Measurements from ENCODE around the gene LIG4. TPM values are rescaled to one million over a fixed set of nuclear protein-coding genes. Genes with fewer than 3 reads are reported as not detected.

The LIG4 gene
- total RNA-seq, 2 experiments from 2014 or later, result 11.0 to 15.1 TPM

DNA sequence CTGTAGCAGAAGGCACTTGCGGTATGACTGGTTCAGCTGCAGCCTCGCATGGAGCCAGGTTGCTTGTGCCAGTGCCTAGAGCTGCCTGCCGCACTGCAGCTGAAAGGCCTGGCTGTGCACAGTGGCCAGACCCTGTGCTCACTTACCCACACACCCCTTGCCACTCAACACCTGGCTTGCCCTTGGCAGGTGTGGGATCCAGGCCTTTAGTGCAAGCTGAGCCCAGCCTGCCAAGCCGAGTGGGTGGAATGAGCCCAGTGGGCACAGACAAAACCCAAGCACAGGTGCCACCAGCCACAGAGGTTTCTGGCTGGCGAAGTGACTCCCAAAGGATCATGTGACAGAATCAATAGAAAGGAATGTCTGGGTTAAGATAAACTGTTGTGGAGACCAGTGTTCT is 19.5 kb downstream of the LIG4 start:
- Histone ChIP-seq H3K4me2 (ENCODE audit: low read length) (no peak overlapping the region), H3K27ac (ENCODE audit: low read depth, low read length, poor library complexity, severe bottlenecking) (no peak overlapping the region), H3K36me3 (ENCODE audit: insufficient read depth, low read length) (no peaks in the 10 kb centered on the region), H3K79me2 (ENCODE audit: insufficient read depth, low read depth, low read length) (no peaks in the 10 kb centered on the region), H3K9me3 (ENCODE audit: low read length) (no peaks in the 10 kb centered on the region), H3K4me3 (ENCODE audit: low read depth, low read length, poor library complexity, severe bottlenecking) (no peak overlapping the region), H4K20me1 (ENCODE audit: insufficient read depth, low read length) (no peaks in the 10 kb centered on the region), H2AFZ (ENCODE audit: low read length) (no peak overlapping the region), H3K4me1 (ENCODE audit: insufficient read depth, low read length, poor library complexity, severe bottlenecking) (no peaks in the 10 kb centered on the region), H3K9me2 (ENCODE audit: insufficient read depth, low read length) (no peaks in the 10 kb centered on the region)
- intact Hi-C loops (cut with micrococcal nuclease; ENCODE audit: unreplicated experiment), result no loop called here
- POLR2A ChIA-PET, result no interaction called here
- CTCF ChIA-PET (ENCODE audit: unreplicated experiment), result interaction anchor here (0.6 kb wide), 1 partner anchor 19 kb away, joined by 3 read pairs; the partner anchor contains the start of gene LIG4
- TF ChIP-seq EZH2phosphoT487 (IDR thresholded peaks at IDR 0.05; ENCODE audit: borderline replicate concordance, low read depth, low read length), result no peak
- TF ChIP-seq, protein P1, sequence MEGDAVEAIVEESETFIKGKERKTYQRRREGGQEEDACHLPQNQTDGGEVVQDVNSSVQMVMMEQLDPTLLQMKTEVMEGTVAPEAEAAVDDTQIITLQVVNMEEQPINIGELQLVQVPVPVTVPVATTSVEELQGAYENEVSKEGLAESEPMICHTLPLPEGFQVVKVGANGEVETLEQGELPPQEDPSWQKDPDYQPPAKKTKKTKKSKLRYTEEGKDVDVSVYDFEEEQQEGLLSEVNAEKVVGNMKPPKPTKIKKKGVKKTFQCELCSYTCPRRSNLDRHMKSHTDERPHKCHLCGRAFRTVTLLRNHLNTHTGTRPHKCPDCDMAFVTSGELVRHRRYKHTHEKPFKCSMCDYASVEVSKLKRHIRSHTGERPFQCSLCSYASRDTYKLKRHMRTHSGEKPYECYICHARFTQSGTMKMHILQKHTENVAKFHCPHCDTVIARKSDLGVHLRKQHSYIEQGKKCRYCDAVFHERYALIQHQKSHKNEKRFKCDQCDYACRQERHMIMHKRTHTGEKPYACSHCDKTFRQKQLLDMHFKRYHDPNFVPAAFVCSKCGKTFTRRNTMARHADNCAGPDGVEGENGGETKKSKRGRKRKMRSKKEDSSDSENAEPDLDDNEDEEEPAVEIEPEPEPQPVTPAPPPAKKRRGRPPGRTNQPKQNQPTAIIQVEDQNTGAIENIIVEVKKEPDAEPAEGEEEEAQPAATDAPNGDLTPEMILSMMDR (conservative IDR thresholded peaks at IDR 0.05; ENCODE audit: low read length), result no peak
- BruUV-seq (replicated peaks), result no TSS peak
- DNase-seq (ENCODE audit: low spot score), result no peak

DNA sequence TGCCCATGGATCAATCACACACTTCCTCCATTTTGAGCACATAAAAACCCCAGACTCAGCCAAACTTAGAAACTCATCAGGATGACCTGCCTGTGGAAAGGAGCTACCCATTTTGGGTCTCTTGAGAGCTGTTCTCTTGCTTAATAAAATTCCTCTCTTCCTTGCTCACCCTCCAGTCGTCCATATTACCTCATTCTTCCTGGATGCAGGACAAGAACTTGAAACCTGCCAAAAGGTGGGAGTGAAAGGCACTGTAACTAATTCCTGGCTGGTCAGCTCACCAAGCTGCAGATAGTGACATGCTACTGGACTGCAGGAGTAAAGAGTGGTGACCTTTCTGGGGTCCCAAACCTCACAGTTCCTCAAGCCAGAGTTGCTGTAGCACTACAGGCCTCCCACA is 20.2 kb downstream of the LIG4 start:
- TF ChIP-seq EZH2phosphoT487 (IDR thresholded peaks at IDR 0.05; ENCODE audit: borderline replicate concordance, low read depth, low read length), result no peak
- TF ChIP-seq, protein P1 (conservative IDR thresholded peaks at IDR 0.05; ENCODE audit: low read length), result no peak
- H3K9me3 ChIP-seq (ENCODE audit: low read length), result no peaks in the 10 kb centered on the region
- no peak overlapping the region for H3K4me2 ChIP-seq (ENCODE audit: low read length)
- no peak for DNase-seq (ENCODE audit: low spot score)
- H4K20me1 ChIP-seq (ENCODE audit: insufficient read depth, low read length), result no peaks in the 10 kb centered on the region
- no peak overlapping the region for H2AFZ ChIP-seq (ENCODE audit: low read length)
- POLR2A ChIA-PET, result no interaction called here
- no peaks in the 10 kb centered on the region for H3K4me1 ChIP-seq (ENCODE audit: insufficient read depth, low read length, poor library complexity, severe bottlenecking)
- H3K4me3 ChIP-seq (ENCODE audit: low read depth, low read length, poor library complexity, severe bottlenecking), result no peak overlapping the region
- no peaks in the 10 kb centered on the region for H3K79me2 ChIP-seq (ENCODE audit: insufficient read depth, low read depth, low read length)
- CTCF ChIA-PET (ENCODE audit: unreplicated experiment), result interaction anchor here (0.6 kb wide), 1 partner anchor 20 kb away, joined by 3 read pairs; the partner anchor contains the start of gene LIG4
- H3K36me3 ChIP-seq (ENCODE audit: insufficient read depth, low read length), result no peaks in the 10 kb centered on the region
- no TSS peak for BruUV-seq (replicated peaks)
- no peaks in the 10 kb centered on the region for H3K9me2 ChIP-seq (ENCODE audit: insufficient read depth, low read length)
- intact Hi-C loops (cut with micrococcal nuclease; ENCODE audit: unreplicated experiment), result no loop called here
- no peak overlapping the region for H3K27ac ChIP-seq (ENCODE audit: low read depth, low read length, poor library complexity, severe bottlenecking)

DNA sequence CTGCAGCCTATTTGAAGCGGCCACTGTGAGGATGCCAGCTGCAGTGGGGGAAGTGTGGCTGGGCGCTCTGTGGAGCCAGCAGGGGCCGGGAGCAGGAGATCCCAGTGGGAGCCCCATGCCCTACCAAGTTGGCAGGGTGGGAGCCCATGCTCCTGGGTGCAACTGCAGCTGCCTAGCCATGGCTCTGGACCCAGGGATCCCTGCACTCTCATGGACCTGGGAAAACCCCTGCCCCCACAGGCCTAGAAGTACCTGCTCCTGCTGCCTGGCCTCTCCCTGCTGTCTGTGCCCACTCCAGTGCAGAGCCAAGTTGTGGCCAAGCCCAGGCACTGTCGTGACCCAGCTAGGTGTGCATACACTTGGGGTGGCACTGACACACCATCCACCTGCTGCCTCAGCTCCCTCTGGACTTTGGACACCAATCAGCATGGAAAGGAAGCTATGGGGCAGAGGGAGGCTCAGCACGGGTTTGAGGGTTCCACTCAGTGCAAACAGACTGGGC is 20.9 kb downstream of the LIG4 start:
- Histone ChIP-seq H2AFZ (ENCODE audit: low read length) (no peak overlapping the region), H3K9me2 (ENCODE audit: insufficient read depth, low read length) (no peaks in the 10 kb centered on the region), H3K36me3 (ENCODE audit: insufficient read depth, low read length) (no peaks in the 10 kb centered on the region), H3K9me3 (ENCODE audit: low read length) (no peaks in the 10 kb centered on the region), H3K79me2 (ENCODE audit: insufficient read depth, low read depth, low read length) (no peaks in the 10 kb centered on the region), H3K4me3 (ENCODE audit: low read depth, low read length, poor library complexity, severe bottlenecking) (no peak overlapping the region), H3K4me2 (ENCODE audit: low read length) (no peak overlapping the region), H3K27ac (ENCODE audit: low read depth, low read length, poor library complexity, severe bottlenecking) (no peak overlapping the region), H4K20me1 (ENCODE audit: insufficient read depth, low read length) (no peaks in the 10 kb centered on the region), H3K4me1 (ENCODE audit: insufficient read depth, low read length, poor library complexity, severe bottlenecking) (no peaks in the 10 kb centered on the region)
- ChIA-PET CTCF (ENCODE audit: unreplicated experiment) (interaction anchor here (0.6 kb wide), 1 partner anchor 284 kb away, joined by 4 read pairs; no protein-coding TSS in a partner anchor), POLR2A (no interaction called here)
- TF ChIP-seq, protein P1 (conservative IDR thresholded peaks at IDR 0.05; ENCODE audit: low read length), result no peak
- no peak for TF ChIP-seq EZH2phosphoT487 (IDR thresholded peaks at IDR 0.05; ENCODE audit: borderline replicate concordance, low read depth, low read length)
- no TSS peak for BruUV-seq (replicated peaks)
- no peak for DNase-seq (ENCODE audit: low spot score)
- intact Hi-C loops (cut with micrococcal nuclease; ENCODE audit: unreplicated experiment), result no loop called here

Data from OCI-LY7 (cell line).